Bronchial epithelial cell (primary cell): ENCODE measurements around the gene TSPEAR. TPM values are rescaled to one million over a fixed set of nuclear protein-coding genes. Genes with fewer than 3 reads are reported as not detected.

Experiments used
- DNase-seq: peaks from one replicate; pipeline ENCODE4 v3.0.0-alpha.2; 2010; ENCODE audit warnings: low read depth
- FAIRE-seq: peaks from 2 replicates; lab custom pipeline; 2011; peaks lifted over from hg19 to GRCh38; lab: Jason Lieb, UNC
- H3K27me3 ChIP-seq: 2 replicates; pipeline ENCODE4 v1.5.1; 2011; ENCODE audit warnings: low read length; ENCODE audit not compliant: control insufficient read depth, insufficient read depth
- H3K36me3 ChIP-seq: 2 replicates; pipeline ENCODE4 v1.5.1; 2011; ENCODE audit warnings: low read length; ENCODE audit not compliant: control insufficient read depth, insufficient read depth
- H3K4me3 ChIP-seq: 2 replicates; pipeline ENCODE4 v1.5.1; 2011; ENCODE audit warnings: mild to moderate bottlenecking, low read depth, low read length, control low read depth
- CTCF ChIP-seq: IDR thresholded peaks from 2 replicates; pipeline ENCODE4 v1.5.1; 2011; ENCODE audit warnings: mild to moderate bottlenecking, moderate library complexity, low read length, control low read depth, inconsistent platforms; ENCODE audit not compliant: insufficient read depth, severe bottlenecking
- total RNA-seq: library from RNA; depleted of rRNA; stranded (reverse); fragments of >200 nt; gene quantifications from 2 replicates; pipeline ENCODE4 v1.2.1, GENCODE V29; 2014

TSPEAR gene
- total RNA-seq, 1 donor from 2014 or later = not detected

DNA sequence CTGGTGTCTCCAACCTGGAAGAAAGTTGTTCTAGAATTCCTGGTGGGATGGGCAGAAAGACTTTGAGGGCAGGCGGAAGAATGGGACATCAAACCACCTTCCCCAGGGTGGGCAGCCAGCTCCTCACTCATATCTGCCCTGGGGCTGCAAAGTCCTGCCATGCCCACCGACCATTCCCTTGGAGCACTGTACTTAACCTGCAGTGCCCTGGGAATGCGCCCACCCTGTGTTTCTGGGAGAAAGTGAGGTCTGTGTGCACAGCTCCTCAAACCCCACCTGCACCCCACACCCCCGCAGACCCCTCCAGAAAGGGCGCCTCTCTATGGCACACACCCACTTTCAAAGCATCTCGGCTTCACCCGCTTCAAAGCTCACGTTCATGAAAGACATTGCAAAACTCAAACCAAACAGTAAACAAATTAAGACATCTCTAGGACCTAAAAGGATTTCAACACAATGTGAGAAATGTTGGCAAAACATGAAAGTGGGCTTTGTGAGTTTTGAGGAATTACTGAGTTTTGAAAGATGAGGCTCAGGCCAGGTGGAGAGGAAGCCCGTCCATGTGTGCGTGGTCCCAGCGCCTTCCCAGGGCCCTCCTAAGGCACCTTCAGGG lies 196.5 kb downstream of the TSPEAR start:
- no peak for DNase-seq
- no peaks in the 10 kb centered on the region for H3K36me3 ChIP-seq
- TF ChIP-seq CTCF = no peak
- no peak for FAIRE-seq
- H3K4me3 ChIP-seq = no peak overlapping the region
- H3K27me3 ChIP-seq = no peaks in the 10 kb centered on the region

DNA sequence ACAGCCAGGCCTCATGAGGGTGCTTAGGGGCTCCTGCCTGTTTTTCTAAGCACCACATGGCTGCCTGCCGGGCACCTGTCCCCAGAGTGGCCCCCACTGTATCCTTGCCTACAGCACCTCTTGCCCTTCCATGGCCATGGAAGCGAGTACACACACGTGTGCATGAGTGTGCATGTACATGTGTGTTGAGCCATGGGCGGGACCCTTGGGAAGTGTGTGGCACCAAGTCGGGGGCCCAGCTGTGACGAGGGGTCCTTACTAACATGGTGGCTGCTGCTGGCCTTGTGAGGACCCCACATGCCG lies 197.2 kb downstream of the TSPEAR start:
- Histone ChIP-seq H3K36me3 (no peaks in the 10 kb centered on the region), H3K4me3 (no peak overlapping the region), H3K27me3 (no peaks in the 10 kb centered on the region)
- DNase-seq = no peak
- no peak for TF ChIP-seq CTCF
- FAIRE-seq = no peak

- Histone ChIP-seq H3K4me3 (no peak overlapping the region), H3K27me3 (no peaks in the 10 kb centered on the region), H3K36me3 (no peaks in the 10 kb centered on the region)
- FAIRE-seq (no peak), DNase-seq (no peak)
- TF ChIP-seq CTCF = no peak
These were observed 197.8 kb downstream of the TSPEAR start for GRCh38 chr21:44513389-44514217.

DNA sequence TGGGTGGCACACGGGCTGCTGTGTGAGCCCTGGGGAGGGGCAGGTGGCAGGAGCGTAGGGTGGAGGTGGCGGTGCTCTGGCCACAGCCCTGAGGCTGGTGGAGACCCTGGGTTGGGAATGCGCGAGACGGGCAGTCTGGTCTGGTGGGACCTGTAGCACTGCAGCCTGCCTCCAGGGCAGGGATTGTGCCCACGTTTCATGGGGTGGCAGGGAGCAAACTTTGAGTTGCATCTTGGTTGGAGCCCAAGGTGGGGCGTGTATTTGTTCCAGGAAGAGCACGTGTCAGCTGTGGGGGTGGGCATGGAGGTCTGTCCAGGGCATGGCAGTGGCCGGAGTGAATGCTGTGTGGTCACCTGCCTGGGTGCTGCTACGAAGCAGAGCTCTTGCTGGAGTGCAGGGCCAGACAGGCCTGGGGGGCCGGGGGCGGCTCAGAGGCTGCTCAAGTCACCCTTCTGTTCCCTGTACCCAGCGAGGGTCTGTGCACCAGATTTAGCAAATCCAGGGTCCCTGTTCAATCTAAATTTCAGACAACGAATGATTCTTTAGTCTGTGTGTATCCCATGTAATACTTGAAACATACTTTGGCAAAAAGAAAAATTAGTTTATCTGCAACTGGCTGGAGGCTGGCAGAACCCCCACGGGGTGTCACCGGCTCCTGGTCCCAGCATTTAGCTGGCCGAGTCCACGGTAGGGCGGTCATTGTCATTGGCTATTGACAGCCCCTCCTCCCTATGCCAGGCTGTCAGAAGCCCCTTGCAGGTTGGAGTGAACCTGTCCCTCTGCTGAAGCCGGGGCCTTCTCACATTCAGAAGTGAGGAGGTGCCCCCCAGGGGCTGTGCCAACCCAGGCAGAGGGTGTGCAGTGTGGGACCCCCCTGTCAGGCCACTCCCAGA lies 198.6 kb downstream of the TSPEAR start:
- Histone ChIP-seq H3K4me3 (no peak overlapping the region), H3K27me3 (no peaks in the 10 kb centered on the region), H3K36me3 (no peaks in the 10 kb centered on the region)
- FAIRE-seq (no peak), DNase-seq (no peak)
- TF ChIP-seq CTCF = no peak

- H3K27me3 ChIP-seq = no peaks in the 10 kb centered on the region
- FAIRE-seq (no peak), DNase-seq (no peak)
- H3K36me3 ChIP-seq = no peaks in the 10 kb centered on the region
- no peak for TF ChIP-seq CTCF
- H3K4me3 ChIP-seq = no peak overlapping the region
These were observed 199.5 kb downstream of the TSPEAR start for GRCh38 chr21:44511938-44512275.
